Endothelial cell of umbilical vein (primary cell): ENCODE data around the gene COCH. TPM values are rescaled to one million over a fixed set of nuclear protein-coding genes. Genes with fewer than 3 reads are reported as not detected.

Experiments used
- BruUV-seq: library from RNA; stranded (reverse); fragments of 400-500 nt; replicated peaks from 2 replicates; lab custom pipeline; 2021; lab: Mats Ljungman, UMichigan
- CTCF ChIA-PET: fragments of 300-600, 350-600 bp; sonication (Branson Sonifier 250); formaldehyde crosslinking; loops from one replicate; lab custom pipeline; 2021; ENCODE audit warnings: antibody characterized with exemption, inconsistent platforms; lab: Charles Lee
- POLR2A ChIA-PET: fragments of 300-600, 350-600 bp; sonication (Branson Sonifier 250); formaldehyde crosslinking; loops from one replicate; lab custom pipeline; 2021; ENCODE audit warnings: antibody characterized with exemption, inconsistent platforms; lab: Charles Lee
- DNase-seq: peaks from one replicate; pipeline ENCODE4 v3.0.0-alpha.2; 2011; ENCODE audit warnings: low read depth, low spot score
- FAIRE-seq: peaks from 2 replicates; lab custom pipeline; 2011; peaks lifted over from hg19 to GRCh38; lab: Jason Lieb, UNC
- H2AFZ ChIP-seq: 2 replicates; pipeline ENCODE4 v1.6.0; 2012; ENCODE audit warnings: low read depth, low read length, control low read depth, inconsistent platforms
- H3K27ac ChIP-seq: 2 replicates; pipeline ENCODE4 v1.5.1; 2011; ENCODE audit warnings: low read depth, mild to moderate bottlenecking, control low read depth, low read length, moderate library complexity; ENCODE audit not compliant: insufficient read depth
- H3K27me3 ChIP-seq, 2 experiments: 2 replicates each; pipeline versions ENCODE4 v1.6.0 to v1.6.1; 2011; ENCODE audit warnings: low read length in 2 of 2, mixed read lengths in 1 of 2; ENCODE audit not compliant: control insufficient read depth in 2 of 2, insufficient read depth in 2 of 2
- H3K36me3 ChIP-seq, 2 experiments: 2 replicates in 1 of 2; 3 replicates in 1 of 2; pipeline ENCODE4 v1.5.1; 2011; ENCODE audit warnings: low read length in 2 of 2, mild to moderate bottlenecking in 1 of 2, moderate library complexity in 1 of 2; ENCODE audit not compliant: control insufficient read depth in 2 of 2, insufficient read depth in 2 of 2; ENCODE audit errors: extremely low read depth in 1 of 2
- H3K4me1 ChIP-seq: 3 replicates; pipeline ENCODE4 v1.5.1; 2011; ENCODE audit warnings: mild to moderate bottlenecking, low read length; ENCODE audit not compliant: control insufficient read depth, insufficient read depth; ENCODE audit errors: extremely low read depth
- H3K4me2 ChIP-seq: 2 replicates; pipeline ENCODE4 v1.6.1; 2011; ENCODE audit warnings: low read length, control low read depth, mixed read lengths; ENCODE audit not compliant: insufficient read depth
- H3K4me3 ChIP-seq, 3 experiments: fragments of 200-600 bp in 1 of 3; sonication (generic), shearing (Covaris generic) in 1 of 3; replicated peaks in 1 of 3; 2 replicates each; pipeline ENCODE4 v1.5.1; 2011 to 2016; ENCODE audit warnings: control low read depth in 3 of 3, low read length in 3 of 3, mild to moderate bottlenecking in 2 of 3, inconsistent platforms in 1 of 3, low read depth in 1 of 3, moderate library complexity in 1 of 3; ENCODE audit not compliant: insufficient read depth in 1 of 3
- H3K79me2 ChIP-seq: 2 replicates; pipeline ENCODE4 v1.6.0; 2012; ENCODE audit warnings: low read length, inconsistent platforms; ENCODE audit not compliant: control insufficient read depth, insufficient read depth
- H3K9ac ChIP-seq: replicated peaks from 2 replicates; pipeline ENCODE3; 2011; ENCODE audit warnings: low read length, control low read depth; ENCODE audit not compliant: insufficient read depth; ENCODE audit errors: extremely low read depth
- H3K9me1 ChIP-seq: replicated peaks from 3 replicates; pipeline ENCODE4 v1.6.0; 2011; ENCODE audit warnings: mild to moderate bottlenecking, low read length; ENCODE audit not compliant: control insufficient read depth, insufficient read depth; ENCODE audit errors: extremely low read depth
- H3K9me3 ChIP-seq: replicated peaks from 2 replicates; pipeline ENCODE4 v1.5.1; 2012; ENCODE audit warnings: low read length, inconsistent platforms; ENCODE audit not compliant: control insufficient read depth, insufficient read depth
- H4K20me1 ChIP-seq: replicated peaks from 2 replicates; pipeline ENCODE3; 2011; ENCODE audit warnings: mild to moderate bottlenecking, low read length; ENCODE audit not compliant: control insufficient read depth, insufficient read depth; ENCODE audit errors: extremely low read depth
- EZH2 ChIP-seq: IDR thresholded peaks from 2 replicates; pipeline ENCODE4 v1.6.1; 2012; ENCODE audit warnings: borderline replicate concordance, low read depth, mild to moderate bottlenecking, moderate library complexity, low read length, inconsistent platforms; ENCODE audit not compliant: severe bottlenecking
- FOS ChIP-seq: IDR thresholded peaks from 2 replicates; pipeline ENCODE4 v1.6.1; 2011; ENCODE audit warnings: mild to moderate bottlenecking, low read length, moderate library complexity, borderline replicate concordance; ENCODE audit not compliant: insufficient read depth
- GATA2 ChIP-seq: IDR thresholded peaks from 2 replicates; pipeline ENCODE4 v1.7.0; 2011; ENCODE audit warnings: low read depth, mild to moderate bottlenecking, moderate library complexity, mixed read lengths, low read length; ENCODE audit not compliant: insufficient read length, insufficient read depth
- JUN ChIP-seq: IDR thresholded peaks from 2 replicates; pipeline ENCODE4 v1.6.1; 2011; ENCODE audit warnings: borderline replicate concordance, low read depth; ENCODE audit not compliant: insufficient read length, insufficient read depth
- MYC ChIP-seq: IDR thresholded peaks from one replicate; pipeline ENCODE4 v1.6.1; 2011; ENCODE audit warnings: mild to moderate bottlenecking, low read depth, low read length
- POLR2A ChIP-seq: IDR thresholded peaks from 2 replicates; pipeline ENCODE4 v1.6.1; 2012; ENCODE audit warnings: low read depth, mild to moderate bottlenecking, control low read depth, low read length
- POLR2AphosphoS5 ChIP-seq: IDR thresholded peaks from 2 replicates; pipeline ENCODE4 v1.6.1; 2012; ENCODE audit warnings: low read depth, mild to moderate bottlenecking, control low read depth, low read length, moderate library complexity; ENCODE audit not compliant: insufficient read depth
- dilution Hi-C: fragments of 300-500 bp; cut with MboI; formaldehyde crosslinking; loops from one replicate; pipeline ENCODE4 v1.15.0; 2019; ENCODE audit warnings: low sequenced_read_pairs; ENCODE audit not compliant: extremely low pct_ligation_motif_present
- intact Hi-C: fragments of 100-400 bp; cut with micrococcal nuclease; formaldehyde crosslinking; loops from one replicate; pipeline ENCODE4 v1.10.0; 2022
- polyA plus RNA-seq, 4 experiments: library from polyadenylated mRNA; depleted of rRNA in 3 of 4; stranded (reverse) in 3 of 4; unstranded in 1 of 4; fragments of >200 nt; gene quantifications; 2 replicates each; pipeline versions ENCODE4 v1.2.1 to v1.2.3, GENCODE V29; 2011 to 2012; ENCODE audit warnings: missing spikeins in 1 of 4
- total RNA-seq: library from RNA; stranded (reverse); gene quantifications from 2 replicates; pipeline ENCODE4 v1.2.3, GENCODE V29; 2021
- TF ChIP-seq, protein P1 (sequence below), 2 donors: IDR thresholded peaks; 1 replicate in 1 of 2; 2 replicates in 1 of 2; pipeline ENCODE4 v1.5.1; 2011; ENCODE audit warnings: low read length in 2 of 2, mild to moderate bottlenecking in 2 of 2, moderate library complexity in 2 of 2, control low read depth in 1 of 2, inconsistent platforms in 1 of 2, low read depth in 1 of 2; ENCODE audit not compliant: insufficient read depth in 1 of 2; ENCODE audit errors: extremely low read depth in 1 of 2
- TF ChIP-seq, protein P2 (sequence below): IDR thresholded peaks from 2 replicates; pipeline ENCODE4 v1.6.1; 2011; ENCODE audit not compliant: insufficient read depth, insufficient read length

COCH gene
- total and polyA plus RNA-seq, 2 donors (not counting 3 experiments of a cell fraction or from before 2014, with no cell fraction given) = 0.87 to 1.9 TPM

DNA sequence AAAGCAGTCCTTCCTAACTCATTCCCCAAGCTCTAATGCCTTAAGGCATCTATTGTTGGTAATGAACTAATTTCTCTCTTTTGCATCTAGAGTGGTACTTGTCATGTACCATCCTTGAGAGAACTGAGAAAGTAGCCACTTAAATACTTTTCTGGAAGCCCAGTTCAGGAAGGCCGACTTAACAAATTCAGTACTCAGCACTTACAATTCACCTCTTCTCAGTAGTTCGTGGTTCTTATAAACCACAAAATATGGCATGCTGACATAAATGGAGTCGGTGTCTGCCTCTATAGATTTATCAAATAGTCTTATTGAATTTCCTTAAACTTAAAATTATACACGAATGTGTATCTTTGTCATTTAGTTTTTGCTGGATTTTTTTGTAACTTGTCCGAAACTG, 9.4 kb upstream of the COCH start:
- Histone ChIP-seq H3K4me1 (no peaks in the 10 kb centered on the region), H3K36me3 (no peaks in the 10 kb centered on the region), H4K20me1 (no peaks in the 10 kb centered on the region), H3K9me1 (no peaks in the 10 kb centered on the region), H2AFZ (no peak overlapping the region), H3K27me3 (peaks cover 17% of the 10 kb centered on the region in 2 experiments), H3K9ac (no peak overlapping the region), H3K4me2 (no peak overlapping the region), H3K4me3 (no peak overlapping the region), H3K79me2 (no peaks in the 10 kb centered on the region), H3K27ac (no peak overlapping the region), H3K9me3 (no peaks in the 10 kb centered on the region)
- intact Hi-C loops = no loop called here
- no TSS peak for BruUV-seq
- ChIA-PET CTCF (no interaction called here), POLR2A (no interaction called here)
- FAIRE-seq (no peak), DNase-seq (no peak)
- TF ChIP-seq, protein P1, sequence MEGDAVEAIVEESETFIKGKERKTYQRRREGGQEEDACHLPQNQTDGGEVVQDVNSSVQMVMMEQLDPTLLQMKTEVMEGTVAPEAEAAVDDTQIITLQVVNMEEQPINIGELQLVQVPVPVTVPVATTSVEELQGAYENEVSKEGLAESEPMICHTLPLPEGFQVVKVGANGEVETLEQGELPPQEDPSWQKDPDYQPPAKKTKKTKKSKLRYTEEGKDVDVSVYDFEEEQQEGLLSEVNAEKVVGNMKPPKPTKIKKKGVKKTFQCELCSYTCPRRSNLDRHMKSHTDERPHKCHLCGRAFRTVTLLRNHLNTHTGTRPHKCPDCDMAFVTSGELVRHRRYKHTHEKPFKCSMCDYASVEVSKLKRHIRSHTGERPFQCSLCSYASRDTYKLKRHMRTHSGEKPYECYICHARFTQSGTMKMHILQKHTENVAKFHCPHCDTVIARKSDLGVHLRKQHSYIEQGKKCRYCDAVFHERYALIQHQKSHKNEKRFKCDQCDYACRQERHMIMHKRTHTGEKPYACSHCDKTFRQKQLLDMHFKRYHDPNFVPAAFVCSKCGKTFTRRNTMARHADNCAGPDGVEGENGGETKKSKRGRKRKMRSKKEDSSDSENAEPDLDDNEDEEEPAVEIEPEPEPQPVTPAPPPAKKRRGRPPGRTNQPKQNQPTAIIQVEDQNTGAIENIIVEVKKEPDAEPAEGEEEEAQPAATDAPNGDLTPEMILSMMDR (IDR thresholded peaks at IDR 0.05; ENCODE audit: extremely low read depth in 1 of 2, insufficient read depth in 1 of 2, low read depth in 1 of 2, low read length in 2 of 2) = no peak
- TF ChIP-seq FOS = no peak
- no peak for TF ChIP-seq MYC
- TF ChIP-seq GATA2 = no peak
- TF ChIP-seq JUN = no peak
- no peak for TF ChIP-seq POLR2AphosphoS5
- TF ChIP-seq, protein P2, sequence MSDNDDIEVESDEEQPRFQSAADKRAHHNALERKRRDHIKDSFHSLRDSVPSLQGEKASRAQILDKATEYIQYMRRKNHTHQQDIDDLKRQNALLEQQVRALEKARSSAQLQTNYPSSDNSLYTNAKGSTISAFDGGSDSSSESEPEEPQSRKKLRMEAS = no peak
- no peak for TF ChIP-seq EZH2
- no peak for TF ChIP-seq POLR2A
- dilution Hi-C loops = no loop called here
